Measurements from ENCODE around the gene ITPR3. TPM values are rescaled to one million over a fixed set of nuclear protein-coding genes. Genes with fewer than 3 reads are reported as not detected.

ITPR3 gene
- total RNA-seq, 4 donors from 2014 or later, result 13.8 to 23.5 (median 19.6) TPM

GRCh38 chr6:33707771-33708170 lies 86.6 kb downstream of the ITPR3 start:
- TF ChIP-seq, protein P1, sequence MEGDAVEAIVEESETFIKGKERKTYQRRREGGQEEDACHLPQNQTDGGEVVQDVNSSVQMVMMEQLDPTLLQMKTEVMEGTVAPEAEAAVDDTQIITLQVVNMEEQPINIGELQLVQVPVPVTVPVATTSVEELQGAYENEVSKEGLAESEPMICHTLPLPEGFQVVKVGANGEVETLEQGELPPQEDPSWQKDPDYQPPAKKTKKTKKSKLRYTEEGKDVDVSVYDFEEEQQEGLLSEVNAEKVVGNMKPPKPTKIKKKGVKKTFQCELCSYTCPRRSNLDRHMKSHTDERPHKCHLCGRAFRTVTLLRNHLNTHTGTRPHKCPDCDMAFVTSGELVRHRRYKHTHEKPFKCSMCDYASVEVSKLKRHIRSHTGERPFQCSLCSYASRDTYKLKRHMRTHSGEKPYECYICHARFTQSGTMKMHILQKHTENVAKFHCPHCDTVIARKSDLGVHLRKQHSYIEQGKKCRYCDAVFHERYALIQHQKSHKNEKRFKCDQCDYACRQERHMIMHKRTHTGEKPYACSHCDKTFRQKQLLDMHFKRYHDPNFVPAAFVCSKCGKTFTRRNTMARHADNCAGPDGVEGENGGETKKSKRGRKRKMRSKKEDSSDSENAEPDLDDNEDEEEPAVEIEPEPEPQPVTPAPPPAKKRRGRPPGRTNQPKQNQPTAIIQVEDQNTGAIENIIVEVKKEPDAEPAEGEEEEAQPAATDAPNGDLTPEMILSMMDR (IDR thresholded peaks at IDR 0.05; ENCODE audit: low read depth), result no peak

DNA sequence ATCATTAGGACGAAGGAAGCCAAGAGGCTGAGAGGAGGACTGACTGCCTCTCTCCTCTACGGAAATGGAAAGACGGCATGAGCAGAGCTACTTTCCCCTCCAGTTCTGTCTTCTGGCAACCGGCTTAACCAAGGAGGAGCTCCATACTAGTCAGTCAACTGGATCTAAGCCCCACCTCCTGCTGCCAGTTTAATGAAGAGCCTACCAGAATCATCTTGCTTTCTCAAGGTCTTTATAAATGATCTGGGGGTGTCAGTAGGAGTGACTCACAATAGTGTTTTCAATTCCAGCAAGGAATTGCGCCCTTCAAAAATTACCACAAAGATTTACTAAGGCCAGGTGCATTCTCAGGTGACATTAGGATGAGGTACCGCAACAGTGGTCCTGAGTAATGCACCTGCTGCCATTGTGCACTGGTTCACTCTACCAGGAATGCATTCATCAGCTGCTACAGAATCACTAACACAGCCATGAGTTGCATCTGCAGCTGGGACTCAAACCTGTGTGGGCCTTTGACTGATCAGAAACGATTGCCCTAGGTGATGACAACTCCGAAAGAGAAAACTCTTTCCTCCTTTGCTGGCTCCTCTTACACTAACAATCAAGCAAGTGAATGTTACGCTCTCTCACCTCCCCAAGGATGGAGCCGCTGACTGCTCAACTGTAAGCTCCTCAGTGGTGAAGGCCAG lies 87.5 kb downstream of the ITPR3 start:
- TF ChIP-seq, protein P1 (IDR thresholded peaks at IDR 0.05; ENCODE audit: low read depth), result no peak

GRCh38 chr6:33709605-33710295 lies 88.6 kb downstream of the ITPR3 start:
- TF ChIP-seq, protein P1 (IDR thresholded peaks at IDR 0.05; ENCODE audit: low read depth), result no peak

GRCh38 chr6:33710296-33711121 lies 89.4 kb downstream of the ITPR3 start:
- TF ChIP-seq, protein P1 (IDR thresholded peaks at IDR 0.05; ENCODE audit: low read depth), result no peak

- TF ChIP-seq, protein P1 (IDR thresholded peaks at IDR 0.05; ENCODE audit: low read depth), result no peak
Measured at GRCh38 chr6:33711140-33712129, 90.3 kb downstream of the ITPR3 start, which contains the start of gene UQCC2. TSS of gene UQCC2 (minus strand) at chr6:33711700. CDS start at chr6:33711686, 14 bp downstream.

GRCh38 chr6:33712914-33713313 lies 91.8 kb downstream of the ITPR3 start:
- TF ChIP-seq, protein P1 (IDR thresholded peaks at IDR 0.05; ENCODE audit: low read depth), result no peak
